Panc1 (cell line): ENCODE results near the gene RPL36. TPM values are rescaled to one million over a fixed set of nuclear protein-coding genes. Genes with fewer than 3 reads are reported as not detected.
"Not testable (repeated sequence)": the region's sequence is repeated elsewhere in the genome, so short reads cannot be mapped to it uniquely, and the experiment has no call there.

ENCODE experiments used
- ATAC-seq: fragments of 200-7000 bp; cut with Tn5 transposase; 2 replicates; pipeline ENCODE4 v1.9.1; 2020; ENCODE audit warnings: mild to moderate bottlenecking, moderate library complexity
- BruUV-seq: library from RNA; stranded (reverse); fragments of 400-500 nt; replicated peaks from 2 replicates; lab custom pipeline; 2021; lab: Mats Ljungman, UMichigan
- CTCF ChIA-PET: fragments of 300-600 bp; sonication (Branson Sonifier 250); formaldehyde crosslinking; loops from one replicate; lab custom pipeline; 2022; ENCODE audit warnings: antibody characterized with exemption; lab: Charles Lee
- POLR2A ChIA-PET: fragments of 300-600 bp; sonication (Branson Sonifier 250); formaldehyde crosslinking; loops from one replicate; lab custom pipeline; 2022; ENCODE audit warnings: antibody characterized with exemption; lab: Charles Lee
- DNase-seq: peaks from one replicate; pipeline ENCODE4 v3.0.0-alpha.2; 2010; ENCODE audit warnings: low read depth, low spot score
- H3K27ac ChIP-seq: 2 replicates; pipeline ENCODE4 v1.5.1; 2011; ENCODE audit warnings: mild to moderate bottlenecking, low read length, inconsistent platforms
- H3K27me3 ChIP-seq: fragments of 200-500 bp; sonication (Bioruptor generic); 2 replicates; pipeline ENCODE4 v1.6.0; 2014; ENCODE audit warnings: low read length, inconsistent platforms; ENCODE audit not compliant: control insufficient read depth, insufficient read depth
- H3K36me3 ChIP-seq: fragments of 200-500 bp; sonication (Bioruptor generic); 2 replicates; pipeline ENCODE4 v1.5.1; 2014; ENCODE audit warnings: inconsistent platforms, mild to moderate bottlenecking, low read length, moderate library complexity; ENCODE audit not compliant: control insufficient read depth, insufficient read depth
- H3K4me1 ChIP-seq: 2 replicates; pipeline ENCODE4 v1.5.1; 2011; ENCODE audit warnings: inconsistent platforms, mild to moderate bottlenecking, low read length, moderate library complexity; ENCODE audit not compliant: control insufficient read depth, insufficient read depth
- H3K4me3 ChIP-seq, 2 experiments: 2 replicates each; pipeline ENCODE4 v1.5.1; 2011 to 2012; ENCODE audit warnings: low read depth in 2 of 2, low read length in 2 of 2, mild to moderate bottlenecking in 2 of 2, inconsistent platforms in 1 of 2, moderate library complexity in 1 of 2
- H3K9me3 ChIP-seq: fragments of 200-500 bp; sonication (Bioruptor generic); 2 replicates; pipeline ENCODE4 v1.5.1; 2014; ENCODE audit warnings: low read depth, mild to moderate bottlenecking, inconsistent platforms, low read length, moderate library complexity; ENCODE audit not compliant: control insufficient read depth, insufficient read depth
- POLR2AphosphoS5 ChIP-seq: IDR thresholded peaks from 2 replicates; pipeline ENCODE4 v1.6.1; 2012; ENCODE audit warnings: mild to moderate bottlenecking, low read depth, low read length, moderate library complexity
- SIN3A ChIP-seq: IDR thresholded peaks from 2 replicates; pipeline ENCODE4 v1.6.1; 2012; ENCODE audit warnings: low read depth, mild to moderate bottlenecking, low read length, moderate library complexity, borderline replicate concordance; ENCODE audit not compliant: insufficient read depth
- TCF7L2 ChIP-seq: IDR thresholded peaks from 2 replicates; pipeline ENCODE4 v1.6.1; 2011; ENCODE audit warnings: mild to moderate bottlenecking, low read depth, low read length, inconsistent platforms
- in situ Hi-C: cut with HindIII; loops from 2 replicates; pipeline ENCODE4 v1.10.0; 2016; ENCODE audit warnings: low sequenced_read_pairs, low pct_unique_long_range_greater_than_20kb
- intact Hi-C: fragments of 100-400 bp; cut with micrococcal nuclease; formaldehyde crosslinking; loops from one replicate; pipeline ENCODE4 v1.10.0; 2022; ENCODE audit not compliant: unreplicated experiment
- total RNA-seq: library from RNA; stranded (reverse); gene quantifications from one replicate; pipeline ENCODE4 v1.2.1, GENCODE V29; 2021; ENCODE audit not compliant: unreplicated experiment
- TF ChIP-seq, protein P1 (sequence below), 2 experiments: IDR thresholded peaks; 2 replicates each; pipeline ENCODE4 v1.6.1; 2011 to 2012; ENCODE audit warnings: low read depth in 2 of 2, control low read depth in 1 of 2, low read length in 1 of 2, mild to moderate bottlenecking in 1 of 2, moderate library complexity in 1 of 2; ENCODE audit not compliant: insufficient read depth in 1 of 2
- TF ChIP-seq, protein P2 (sequence below): fragments of 450-650 bp; IDR thresholded peaks from 2 replicates; pipeline ENCODE4 v1.5.1; 2017; ENCODE audit warnings: mild to moderate bottlenecking

The RPL36 gene
- total RNA-seq, 1 experiment from 2014 or later = 465 TPM

DNA sequence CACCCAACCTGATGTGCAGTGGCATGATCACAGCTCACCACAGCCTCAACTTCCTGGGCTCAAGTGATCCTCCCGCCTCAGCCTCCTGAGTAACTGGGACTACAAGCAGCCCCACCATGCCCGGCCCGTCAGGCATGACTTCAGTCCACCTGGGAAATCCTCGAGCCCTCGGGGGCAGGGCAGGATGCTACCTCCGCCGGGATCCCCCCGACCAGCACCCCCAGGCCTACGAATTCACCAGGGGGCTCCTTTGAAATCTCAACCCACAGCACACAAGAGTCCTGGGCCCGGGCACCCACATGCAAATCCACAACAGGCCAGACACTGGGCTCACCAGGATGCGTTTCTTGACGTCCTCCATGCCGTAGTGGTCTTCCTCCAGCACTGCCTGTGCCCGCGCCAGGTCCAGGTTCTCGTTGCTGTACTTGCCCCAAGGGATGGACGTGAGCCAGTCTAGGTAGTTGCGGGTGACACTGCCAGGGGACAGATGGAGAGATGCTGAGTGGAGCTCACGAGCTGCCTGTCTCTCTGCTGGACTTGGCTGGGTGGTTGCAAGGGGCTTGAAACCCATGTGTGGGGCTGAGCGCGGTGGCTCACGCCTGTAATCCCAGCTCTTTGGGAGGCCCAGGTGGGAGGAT lies 10.5 kb downstream of the RPL36 start:
- Histone ChIP-seq H3K36me3 (no peaks in the 10 kb centered on the region; the same call in 1 of the 2 replicates), H3K27me3 (no peaks in the 10 kb centered on the region), H3K9me3 (no peaks in the 10 kb centered on the region), H3K4me1 (no peaks in the 10 kb centered on the region; the same call in 1 of the 2 replicates), H3K4me3 (no peak overlapping the region), H3K27ac (no peak overlapping the region)
- no peak for TF ChIP-seq POLR2AphosphoS5
- ChIA-PET POLR2A (no interaction called here), CTCF (no interaction called here)
- no peak for DNase-seq
- no peak for ATAC-seq
- in situ Hi-C loops = no loop called here
- intact Hi-C loops = no loop called here
- no TSS peak for BruUV-seq

DNA sequence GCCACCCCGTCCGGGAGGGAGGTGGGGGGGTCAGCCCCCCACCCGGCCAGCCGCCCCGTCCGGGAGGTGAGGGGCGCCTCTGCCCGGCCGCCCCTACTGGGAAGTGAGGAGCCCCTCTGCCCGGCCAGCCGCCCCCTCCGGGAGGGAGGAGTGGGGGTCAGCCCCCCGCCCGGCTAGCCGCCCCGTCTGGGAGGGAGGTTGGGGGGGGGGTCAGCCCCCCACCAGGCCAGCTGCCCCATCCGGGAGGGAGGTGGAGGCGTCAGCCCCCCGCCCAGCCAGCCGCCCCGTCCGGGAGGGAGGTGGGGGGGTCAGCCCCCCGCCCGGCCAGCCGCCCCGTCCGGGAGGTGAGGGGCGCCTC lies 11.9 kb downstream of the RPL36 start:
- DNase-seq, H3K36me3 ChIP-seq, H3K27ac ChIP-seq, H3K4me3 ChIP-seq, CTCF ChIA-PET, H3K27me3 ChIP-seq, BruUV-seq, POLR2A ChIA-PET, ATAC-seq, H3K9me3 ChIP-seq, intact Hi-C loops, in situ Hi-C loops, H3K4me1 ChIP-seq: not testable (repeated sequence)

DNA sequence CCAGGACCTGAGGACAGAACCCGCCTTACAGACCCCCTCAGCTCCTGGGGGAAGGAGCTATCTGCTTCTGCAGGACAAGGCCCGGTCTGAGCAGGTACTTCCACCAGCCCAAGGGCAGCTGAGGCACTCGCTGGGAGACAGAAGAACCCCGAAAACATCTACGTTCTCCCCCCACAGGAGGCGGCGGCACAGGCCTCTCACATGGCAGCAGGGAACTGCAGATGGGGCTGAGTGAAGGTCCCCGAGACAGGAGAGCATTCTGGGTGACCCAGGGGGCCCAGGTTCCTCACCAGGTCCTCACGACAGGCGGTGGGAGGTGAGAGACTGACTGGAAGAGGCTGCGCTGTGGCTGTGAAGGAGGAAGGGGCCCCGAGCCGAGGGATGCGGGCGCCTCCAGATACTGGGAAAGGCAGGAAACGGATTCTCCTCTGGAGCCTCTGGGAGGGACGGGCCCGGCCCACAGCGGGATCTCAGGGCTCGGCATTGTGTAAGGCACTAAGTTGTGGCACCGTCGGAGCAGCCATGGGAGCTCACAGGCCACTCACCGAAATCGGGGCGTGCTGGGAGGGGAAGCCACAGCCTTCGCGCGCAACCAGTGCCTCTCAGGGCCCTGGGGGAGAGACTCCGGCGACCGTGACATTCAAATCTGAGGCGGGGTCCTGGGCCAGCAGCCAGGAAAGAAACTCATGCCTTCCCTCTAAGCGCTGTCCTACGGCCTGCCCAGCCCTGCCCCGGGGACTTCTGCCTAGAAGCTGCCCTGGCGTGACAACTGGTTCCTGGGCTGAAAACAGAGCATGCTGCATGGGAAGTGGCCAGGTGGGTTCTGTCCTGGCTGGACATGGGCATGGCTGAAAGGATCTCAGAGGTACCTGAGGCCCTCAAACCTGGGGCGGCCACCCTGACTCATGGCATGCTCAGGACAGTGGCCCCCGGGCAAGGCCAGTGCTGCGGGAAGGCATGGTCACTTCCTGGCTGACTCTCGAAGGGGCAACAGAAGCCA lies 14.0 kb downstream of the RPL36 start:
- ChIA-PET CTCF (no interaction called here), POLR2A (no interaction called here)
- in situ Hi-C loops (no loop called here), intact Hi-C loops (no loop called here)
- ATAC-seq (no peak), DNase-seq (no peak)
- Histone ChIP-seq H3K9me3 (no peaks in the 10 kb centered on the region), H3K36me3 (no peaks in the 10 kb centered on the region; the same call in none of the 2 replicates), H3K27ac (no peak overlapping the region), H3K27me3 (no peaks in the 10 kb centered on the region), H3K4me3 (no peak overlapping the region), H3K4me1 (no peaks in the 10 kb centered on the region)
- no TSS peak for BruUV-seq
- TF ChIP-seq POLR2AphosphoS5 (no peak), SIN3A (no peak), TCF7L2 (no peak)
- TF ChIP-seq, protein P1, sequence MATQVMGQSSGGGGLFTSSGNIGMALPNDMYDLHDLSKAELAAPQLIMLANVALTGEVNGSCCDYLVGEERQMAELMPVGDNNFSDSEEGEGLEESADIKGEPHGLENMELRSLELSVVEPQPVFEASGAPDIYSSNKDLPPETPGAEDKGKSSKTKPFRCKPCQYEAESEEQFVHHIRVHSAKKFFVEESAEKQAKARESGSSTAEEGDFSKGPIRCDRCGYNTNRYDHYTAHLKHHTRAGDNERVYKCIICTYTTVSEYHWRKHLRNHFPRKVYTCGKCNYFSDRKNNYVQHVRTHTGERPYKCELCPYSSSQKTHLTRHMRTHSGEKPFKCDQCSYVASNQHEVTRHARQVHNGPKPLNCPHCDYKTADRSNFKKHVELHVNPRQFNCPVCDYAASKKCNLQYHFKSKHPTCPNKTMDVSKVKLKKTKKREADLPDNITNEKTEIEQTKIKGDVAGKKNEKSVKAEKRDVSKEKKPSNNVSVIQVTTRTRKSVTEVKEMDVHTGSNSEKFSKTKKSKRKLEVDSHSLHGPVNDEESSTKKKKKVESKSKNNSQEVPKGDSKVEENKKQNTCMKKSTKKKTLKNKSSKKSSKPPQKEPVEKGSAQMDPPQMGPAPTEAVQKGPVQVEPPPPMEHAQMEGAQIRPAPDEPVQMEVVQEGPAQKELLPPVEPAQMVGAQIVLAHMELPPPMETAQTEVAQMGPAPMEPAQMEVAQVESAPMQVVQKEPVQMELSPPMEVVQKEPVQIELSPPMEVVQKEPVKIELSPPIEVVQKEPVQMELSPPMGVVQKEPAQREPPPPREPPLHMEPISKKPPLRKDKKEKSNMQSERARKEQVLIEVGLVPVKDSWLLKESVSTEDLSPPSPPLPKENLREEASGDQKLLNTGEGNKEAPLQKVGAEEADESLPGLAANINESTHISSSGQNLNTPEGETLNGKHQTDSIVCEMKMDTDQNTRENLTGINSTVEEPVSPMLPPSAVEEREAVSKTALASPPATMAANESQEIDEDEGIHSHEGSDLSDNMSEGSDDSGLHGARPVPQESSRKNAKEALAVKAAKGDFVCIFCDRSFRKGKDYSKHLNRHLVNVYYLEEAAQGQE (IDR thresholded peaks at IDR 0.05; ENCODE audit: insufficient read depth in 1 of 2, low read depth in 2 of 2, low read length in 1 of 2) = no peak
- TF ChIP-seq, protein P2, sequence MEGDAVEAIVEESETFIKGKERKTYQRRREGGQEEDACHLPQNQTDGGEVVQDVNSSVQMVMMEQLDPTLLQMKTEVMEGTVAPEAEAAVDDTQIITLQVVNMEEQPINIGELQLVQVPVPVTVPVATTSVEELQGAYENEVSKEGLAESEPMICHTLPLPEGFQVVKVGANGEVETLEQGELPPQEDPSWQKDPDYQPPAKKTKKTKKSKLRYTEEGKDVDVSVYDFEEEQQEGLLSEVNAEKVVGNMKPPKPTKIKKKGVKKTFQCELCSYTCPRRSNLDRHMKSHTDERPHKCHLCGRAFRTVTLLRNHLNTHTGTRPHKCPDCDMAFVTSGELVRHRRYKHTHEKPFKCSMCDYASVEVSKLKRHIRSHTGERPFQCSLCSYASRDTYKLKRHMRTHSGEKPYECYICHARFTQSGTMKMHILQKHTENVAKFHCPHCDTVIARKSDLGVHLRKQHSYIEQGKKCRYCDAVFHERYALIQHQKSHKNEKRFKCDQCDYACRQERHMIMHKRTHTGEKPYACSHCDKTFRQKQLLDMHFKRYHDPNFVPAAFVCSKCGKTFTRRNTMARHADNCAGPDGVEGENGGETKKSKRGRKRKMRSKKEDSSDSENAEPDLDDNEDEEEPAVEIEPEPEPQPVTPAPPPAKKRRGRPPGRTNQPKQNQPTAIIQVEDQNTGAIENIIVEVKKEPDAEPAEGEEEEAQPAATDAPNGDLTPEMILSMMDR = no peak
